ENCODE measurements around the gene REEP6. TPM values are rescaled to one million over a fixed set of nuclear protein-coding genes. Genes with fewer than 3 reads are reported as not detected.
A peak's percentile ranks its signal among the peaks of the same experiment; 100 is the strongest.

The REEP6 gene
- total and polyA plus RNA-seq, 11 donors, result 1.9 to 6.0 (median 3.6) TPM

DNA sequence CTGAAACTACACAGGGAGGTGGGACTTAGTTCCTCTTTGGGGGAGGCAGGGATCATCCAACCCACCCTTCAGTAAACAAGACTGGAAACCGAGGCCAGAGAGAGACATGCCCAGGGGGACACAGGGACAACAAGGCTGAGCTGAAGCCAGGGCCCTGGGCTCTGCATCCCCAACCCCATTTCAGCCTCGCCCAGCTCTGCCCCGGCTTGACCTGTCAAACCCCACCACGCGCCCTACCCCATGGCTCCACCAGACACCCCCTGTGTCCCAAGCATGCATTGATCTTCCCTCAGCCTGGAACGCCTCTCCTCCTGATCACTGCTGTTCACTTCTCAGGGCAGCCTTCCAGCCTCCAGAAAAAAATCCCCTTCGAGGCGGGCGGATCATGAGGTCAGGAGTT is 43.0 kb upstream of the REEP6 start:
- ATAC-seq, result no peak
- DNase-seq, result no peak
- Histone ChIP-seq H3K4me1 (peaks cover 0 to 40% (median 16%) of the 10 kb centered on the region in 12 donors), H3K36me3 (peaks cover 0 to 3% (median 0%) of the 10 kb centered on the region in 9 donors), H3K4me3 (no peak overlapping the region), H3K9me3 (no peaks in the 10 kb centered on the region), H3K27me3 (peaks cover 54 to 78% (median 75%) of the 10 kb centered on the region in 9 donors), H3K27ac (no peak overlapping the region)
- intact Hi-C loops (cut with DNase I), result loop anchor here in 2 of 10 donors (5.0 to 10.0 kb wide), 2 partner anchors 64 to 133 kb away; partner anchors contain the start of gene ADAMTSL5 (in 1 of the 2)
- 85 to 89% (median 87%) methylated on average over 9 of the region's 9 CpGs for WGBS, 4 donors
- TF ChIP-seq, protein P1, sequence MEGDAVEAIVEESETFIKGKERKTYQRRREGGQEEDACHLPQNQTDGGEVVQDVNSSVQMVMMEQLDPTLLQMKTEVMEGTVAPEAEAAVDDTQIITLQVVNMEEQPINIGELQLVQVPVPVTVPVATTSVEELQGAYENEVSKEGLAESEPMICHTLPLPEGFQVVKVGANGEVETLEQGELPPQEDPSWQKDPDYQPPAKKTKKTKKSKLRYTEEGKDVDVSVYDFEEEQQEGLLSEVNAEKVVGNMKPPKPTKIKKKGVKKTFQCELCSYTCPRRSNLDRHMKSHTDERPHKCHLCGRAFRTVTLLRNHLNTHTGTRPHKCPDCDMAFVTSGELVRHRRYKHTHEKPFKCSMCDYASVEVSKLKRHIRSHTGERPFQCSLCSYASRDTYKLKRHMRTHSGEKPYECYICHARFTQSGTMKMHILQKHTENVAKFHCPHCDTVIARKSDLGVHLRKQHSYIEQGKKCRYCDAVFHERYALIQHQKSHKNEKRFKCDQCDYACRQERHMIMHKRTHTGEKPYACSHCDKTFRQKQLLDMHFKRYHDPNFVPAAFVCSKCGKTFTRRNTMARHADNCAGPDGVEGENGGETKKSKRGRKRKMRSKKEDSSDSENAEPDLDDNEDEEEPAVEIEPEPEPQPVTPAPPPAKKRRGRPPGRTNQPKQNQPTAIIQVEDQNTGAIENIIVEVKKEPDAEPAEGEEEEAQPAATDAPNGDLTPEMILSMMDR (IDR thresholded peaks at IDR 0.05), result no peak
- TF ChIP-seq POLR2A (IDR thresholded peaks at IDR 0.05), result no peak

DNA sequence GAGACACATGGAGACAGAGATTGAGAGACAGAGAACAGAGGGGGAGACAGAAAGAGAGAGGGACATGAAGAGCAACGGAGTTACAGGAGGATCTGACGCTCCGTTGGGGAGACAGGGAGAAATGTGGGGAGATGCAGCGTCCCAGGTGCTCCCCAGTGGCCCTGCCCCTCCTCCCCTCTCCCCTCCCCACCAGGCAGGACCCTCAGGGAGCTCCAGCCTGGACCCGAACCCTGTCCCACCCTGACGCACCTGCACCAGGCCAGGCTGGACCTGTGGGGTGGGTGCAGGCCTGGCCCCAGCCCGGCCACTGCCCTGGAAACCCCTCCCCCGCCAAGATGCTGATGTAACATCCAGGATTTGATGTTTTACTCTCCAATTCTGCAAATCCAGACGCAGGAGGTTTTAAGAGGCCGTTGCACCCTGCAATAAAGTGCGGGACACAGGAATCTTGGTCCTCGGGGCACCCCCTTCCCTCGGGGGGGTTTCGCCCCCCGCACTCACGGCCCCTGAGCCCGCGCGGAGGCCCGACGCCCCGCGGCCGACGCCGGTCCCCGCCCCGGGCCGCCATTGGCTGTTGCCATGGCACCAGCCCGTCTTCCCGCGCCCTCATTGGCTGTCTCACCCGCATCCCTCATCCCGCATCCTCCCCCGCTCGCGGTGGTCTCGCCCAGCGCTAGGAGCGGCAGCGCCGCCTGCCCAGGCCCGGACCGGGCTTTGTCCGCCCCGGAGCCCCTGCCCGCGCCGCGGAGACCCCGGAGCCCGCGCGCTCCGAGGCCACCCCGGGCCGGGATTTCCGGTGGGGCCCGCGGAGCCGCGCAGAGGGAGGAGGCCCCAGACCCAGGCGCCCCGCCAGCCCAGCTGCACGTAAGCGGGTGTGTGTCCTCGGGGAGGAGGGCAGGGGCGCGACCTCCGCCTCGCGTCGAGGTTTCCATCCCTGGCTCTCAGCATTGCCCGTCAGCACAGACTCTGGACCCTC is 41.2 kb upstream of the REEP6 start, which contains the start of gene APC2:
TSS of gene APC2 (plus strand) at position 655 of the 976 bp plus-strand sequence. CDS start 2,881 bp downstream, outside the sequence.
- Histone ChIP-seq H3K27ac (no peak within 1 kb of the TSS), H3K36me3 (no peaks in the 10 kb centered on the region), H3K4me1 (peaks cover 0 to 52% (median 21%) of the 10 kb centered on the region in 12 donors), H3K9me3 (no peaks in the 10 kb centered on the region), H3K27me3 (peaks cover 61 to 96% (median 88%) of the 10 kb centered on the region in 9 donors), H3K4me3 (no peak within 1 kb of the TSS)
- TF ChIP-seq, protein P1 (IDR thresholded peaks at IDR 0.05), result no peak
- no peak for TF ChIP-seq POLR2A (IDR thresholded peaks at IDR 0.05)
- DNase-seq (peak in 1 of 5 donors; percentile 54), ATAC-seq (no peak)
- intact Hi-C loops (cut with DNase I), result loop anchor here in 3 of 10 donors (5.0 to 10.0 kb wide), 2 partner anchors 63 to 135 kb away; partner anchors contain the start of gene ADAMTSL5 (in 1 of the 3)
- WGBS, 4 donors, result 5 to 9% (median 5%) methylated on average over 24 to 74 of the region's 74 CpGs

DNA sequence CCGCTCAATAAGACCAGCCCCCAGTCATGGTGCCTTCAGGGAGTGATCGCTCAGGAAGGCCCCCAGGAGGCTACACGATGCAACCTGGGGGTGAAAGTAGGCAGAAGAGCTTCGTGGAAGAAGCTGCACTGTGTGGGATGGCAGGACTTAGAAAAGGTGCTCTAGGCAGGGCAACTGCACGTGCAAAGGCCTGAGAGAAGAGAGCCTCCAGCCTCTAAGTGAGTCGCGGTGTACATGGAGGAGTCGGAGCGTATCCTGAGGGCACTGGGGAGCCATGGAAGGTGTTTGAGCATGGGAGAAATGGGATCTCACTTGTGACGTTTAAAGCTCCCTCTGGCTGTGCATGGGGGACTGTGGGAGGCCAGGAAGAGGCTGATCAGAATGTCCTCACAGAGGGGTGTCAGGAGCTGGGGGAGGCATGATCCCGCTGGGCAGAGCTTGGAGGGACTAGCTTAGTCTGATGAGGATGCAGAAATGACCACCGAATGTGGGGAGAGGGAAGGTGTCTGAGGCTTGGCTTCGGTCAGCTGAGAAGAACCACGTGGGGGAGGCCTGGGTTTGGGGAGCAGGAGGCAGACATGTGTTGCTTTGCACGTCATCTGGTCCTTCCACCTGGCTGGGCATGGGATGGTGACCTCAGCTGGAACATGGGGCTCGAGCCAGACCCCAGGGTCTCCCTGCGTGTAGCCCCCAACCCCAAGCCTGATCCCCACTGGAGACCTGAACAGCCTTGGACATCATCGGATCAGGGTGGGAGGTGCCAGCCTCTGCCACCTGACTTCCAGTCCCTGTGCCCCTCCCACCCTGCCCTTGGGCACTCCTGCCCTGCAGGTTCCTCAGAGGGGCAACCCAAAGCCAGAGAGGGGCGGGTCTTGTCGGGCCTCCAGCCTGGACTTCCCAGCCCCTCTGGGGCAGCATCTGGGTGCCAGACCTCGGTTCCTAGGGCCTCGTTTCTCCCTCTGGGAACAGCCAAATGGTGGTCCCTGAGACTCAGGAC is 39.9 kb upstream of the REEP6 start:
- intact Hi-C loops (cut with DNase I), result loop anchor here in 1 of 10 donors (10.0 kb wide), 1 partner anchor 136 kb away; no protein-coding TSS in a partner anchor
- WGBS, 4 donors, result 57 to 60% (median 59%) methylated on average over 22 of the region's 22 CpGs
- TF ChIP-seq, protein P1 (IDR thresholded peaks at IDR 0.05), result no peak
- Histone ChIP-seq H3K9me3 (no peaks in the 10 kb centered on the region), H3K4me1 (peaks cover 0 to 52% (median 17%) of the 10 kb centered on the region in 12 donors), H3K27me3 (peaks cover 65 to 100% (median 91%) of the 10 kb centered on the region in 9 donors), H3K27ac (no peak overlapping the region), H3K4me3 (no peak overlapping the region), H3K36me3 (no peaks in the 10 kb centered on the region)
- DNase-seq (no peak), ATAC-seq (no peak)
